NCI-H1930 (cell line): ENCODE results near the gene XIRP2.
A peak's percentile ranks its signal among the peaks of the same experiment; 100 is the strongest.
"Not testable (repeated sequence)": the region's sequence is repeated elsewhere in the genome, so short reads cannot be mapped to it uniquely, and the experiment has no call there.

ENCODE experiments used
- DNase-seq, 2 experiments: peaks; one replicate each; lab custom pipeline; 2025; lab: John Stamatoyannopoulos, UW

The XIRP2 gene

GRCh38 chr2:167196461-167197252 is 308.4 kb downstream of the XIRP2 start:
- DNase-seq, result no peak

DNA sequence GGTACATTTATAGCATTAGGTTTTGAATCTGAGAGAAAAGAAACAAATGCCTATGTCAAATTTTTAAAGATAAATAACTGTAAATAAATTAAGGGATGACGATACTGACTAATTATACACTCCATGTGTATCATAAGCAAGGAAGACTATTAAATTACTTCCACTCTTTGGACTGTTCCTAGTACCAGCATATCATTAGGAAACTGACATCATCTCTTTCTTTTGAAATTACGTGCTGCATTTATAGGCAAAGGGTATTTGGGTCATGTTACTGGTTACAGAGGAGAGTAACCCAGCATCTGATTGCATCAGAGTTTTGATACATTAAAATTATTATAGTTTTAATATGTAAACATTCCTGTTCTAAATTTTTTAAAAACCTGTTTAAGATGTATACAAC is 309.7 kb downstream of the XIRP2 start:
- DNase-seq, result no peak

DNA sequence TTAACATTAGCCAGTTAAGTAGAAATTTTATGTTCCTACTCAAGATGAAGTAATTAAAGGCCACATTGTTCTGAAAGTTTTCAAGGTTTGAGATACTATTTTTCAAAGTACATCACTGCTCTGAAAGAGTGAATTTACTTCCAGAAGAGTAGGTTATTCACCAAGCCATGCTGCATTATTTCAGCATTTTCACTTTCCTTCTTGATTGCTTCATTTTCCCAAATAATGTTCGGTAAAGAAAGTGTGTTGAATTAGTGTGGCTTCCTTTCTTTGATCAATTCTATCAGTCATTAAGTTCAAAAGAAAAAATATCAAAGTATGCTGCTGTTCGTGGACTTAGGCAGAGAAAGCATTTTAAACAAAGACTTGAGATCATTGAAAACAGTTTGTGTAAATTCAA is 310.3 kb downstream of the XIRP2 start:
- DNase-seq, result no peak

GRCh38 chr2:167200019-167200418 is 311.7 kb downstream of the XIRP2 start:
- DNase-seq, result no peak

DNA sequence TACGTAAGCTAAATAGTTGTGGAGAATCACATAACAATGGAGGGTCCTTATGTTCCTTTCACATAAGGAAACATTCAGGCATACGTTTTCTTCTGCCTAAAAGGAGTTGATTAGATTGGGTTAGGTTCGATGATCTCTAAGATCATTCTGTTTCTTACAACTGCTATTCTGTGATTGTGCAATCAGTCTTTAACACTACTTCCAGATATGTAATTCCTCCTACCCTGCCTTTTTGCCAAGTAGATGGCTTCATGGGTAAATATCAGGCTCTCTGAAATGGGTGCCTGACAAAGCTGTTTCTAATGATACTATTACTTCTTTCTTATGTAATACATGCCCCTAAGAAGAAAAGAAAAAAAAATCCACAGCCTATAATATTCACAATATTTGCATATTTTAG is 321.5 kb downstream of the XIRP2 start:
- no peak for DNase-seq

GRCh38 chr2:167212014-167212648 is 323.9 kb downstream of the XIRP2 start:
- peak in 1 of 2 experiments; percentile 2 for DNase-seq

GRCh38 chr2:167215595-167215994 is 327.3 kb downstream of the XIRP2 start:
- no peak for DNase-seq

DNA sequence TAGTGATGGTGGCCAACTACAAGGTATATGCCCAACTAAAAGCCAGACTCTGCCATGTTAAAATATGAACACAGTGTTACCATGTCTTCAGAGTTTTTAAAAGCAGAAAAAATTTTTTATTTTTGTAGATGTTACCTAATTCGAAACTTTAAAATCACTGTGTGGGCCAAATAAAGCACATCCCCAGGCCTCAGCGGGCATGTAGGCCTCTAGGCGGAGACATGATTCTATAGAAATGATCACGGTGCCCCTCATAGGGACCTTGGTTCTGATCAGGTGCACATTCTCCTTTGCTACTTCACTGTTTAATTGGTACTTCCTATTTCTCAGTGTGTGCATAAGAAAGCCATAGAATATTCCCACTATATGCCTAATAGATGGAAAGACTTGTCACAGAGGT is 349.2 kb downstream of the XIRP2 start:
- no peak for DNase-seq

GRCh38 chr2:167240671-167241070 is 352.4 kb downstream of the XIRP2 start:
- DNase-seq, result no peak

DNA sequence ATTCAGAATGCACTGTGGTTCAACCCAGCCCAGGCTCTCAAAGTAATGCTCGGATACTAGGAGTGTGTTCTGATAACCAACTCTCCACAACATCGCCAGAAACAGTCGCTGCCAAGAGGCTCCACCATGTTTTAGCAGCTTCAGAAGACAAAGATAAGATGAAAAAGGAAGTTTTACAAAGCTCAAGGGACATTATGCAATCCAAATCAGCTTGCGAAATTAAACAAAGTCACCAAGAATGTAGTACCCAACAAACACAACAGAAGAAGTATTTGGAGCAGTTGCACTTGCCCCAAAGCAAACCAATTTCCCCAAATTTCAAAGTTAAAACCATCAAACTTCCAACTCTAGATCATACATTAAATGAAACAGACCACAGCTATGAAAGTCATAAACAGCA is 360.9 kb downstream of the XIRP2 start:
- no peak for DNase-seq

GRCh38 chr2:167253025-167253424 is 364.7 kb downstream of the XIRP2 start:
- no peak for DNase-seq

DNA sequence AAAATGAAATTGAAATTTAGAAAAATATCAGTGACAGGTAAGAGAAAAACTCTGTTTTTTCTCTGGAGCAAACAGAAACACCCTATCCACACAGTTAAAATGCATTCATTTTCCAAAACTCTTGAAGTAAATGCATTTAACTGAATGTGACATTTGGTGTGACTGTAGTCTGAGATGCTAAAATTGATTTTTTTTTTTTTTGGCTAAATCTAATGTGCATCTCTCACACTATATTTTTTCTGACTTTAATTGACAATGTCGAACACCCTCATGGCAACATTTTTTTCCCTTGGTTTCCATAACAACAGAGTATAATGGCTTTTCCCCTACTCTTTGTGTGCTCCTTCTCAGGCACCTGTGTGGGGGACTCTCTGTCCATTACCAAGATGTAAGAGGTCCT is 366.4 kb downstream of the XIRP2 start:
- DNase-seq, result no peak

- DNase-seq, result no peak
Measured at GRCh38 chr2:167258712-167259111, 370.4 kb downstream of the XIRP2 start.

DNA sequence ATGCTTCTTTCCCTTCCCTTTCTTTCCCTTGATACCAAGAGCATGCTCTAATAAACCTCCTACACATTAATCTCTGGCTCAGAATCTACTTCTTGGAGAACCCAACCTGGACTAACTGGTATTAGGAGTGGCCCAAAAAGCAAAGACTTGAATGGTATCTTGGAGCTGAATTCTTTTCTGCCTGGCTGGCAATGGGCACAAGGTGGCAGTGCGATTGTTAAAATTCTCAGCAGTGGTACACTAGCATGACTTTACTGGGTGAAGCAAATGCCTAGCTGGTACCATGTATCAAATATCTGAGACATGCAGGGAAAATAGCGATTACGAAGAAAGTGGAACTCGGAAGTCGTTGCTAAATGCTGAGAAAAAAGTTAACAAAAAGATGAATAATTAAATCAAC is 376.1 kb downstream of the XIRP2 start:
- DNase-seq, result peak in 1 of 2 experiments; percentile 8

GRCh38 chr2:167265004-167265403 is 376.7 kb downstream of the XIRP2 start:
- no peak for DNase-seq

GRCh38 chr2:167265722-167266121 is 377.4 kb downstream of the XIRP2 start:
- no peak for DNase-seq

GRCh38 chr2:167268245-167268644 is 380.0 kb downstream of the XIRP2 start:
- DNase-seq, result not testable (repeated sequence)

DNA sequence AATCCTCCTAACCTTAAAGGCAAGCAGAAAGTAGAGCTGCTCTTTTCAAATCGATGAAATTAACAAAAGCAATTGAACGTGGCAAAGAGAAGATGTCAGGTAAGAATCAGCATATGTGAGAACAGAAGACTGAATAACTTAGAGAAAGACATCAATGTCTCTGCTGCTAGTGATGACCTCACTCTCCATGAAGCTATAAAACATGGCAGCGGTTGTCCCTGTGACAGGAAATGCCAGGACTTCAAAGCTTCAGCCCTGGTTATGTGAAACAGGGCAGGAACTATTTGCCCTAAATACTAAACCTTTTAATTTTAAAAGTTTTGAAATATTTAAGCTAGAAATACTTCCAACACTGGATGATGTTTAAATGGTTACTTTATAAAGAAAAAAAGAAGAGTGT is 383.7 kb downstream of the XIRP2 start:
- DNase-seq, result no peak

DNA sequence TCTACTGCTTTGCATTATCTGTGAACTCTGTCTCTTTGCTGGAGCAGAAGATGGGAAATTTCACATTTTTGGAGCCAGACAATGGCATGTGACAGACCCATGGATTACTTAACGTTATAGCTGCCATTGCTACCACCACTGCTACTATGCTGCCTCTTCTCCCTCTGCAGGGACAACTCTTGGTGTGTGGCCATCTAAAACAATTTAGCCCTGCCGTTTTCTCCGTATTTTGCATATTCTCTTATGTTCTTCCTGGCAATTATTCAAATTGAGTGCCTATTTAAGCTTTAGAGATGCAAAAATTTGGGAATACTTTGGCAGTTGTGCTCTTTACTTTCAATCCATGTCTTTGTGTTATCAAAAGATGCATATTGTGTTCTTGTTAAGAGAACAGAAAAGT is 386.8 kb downstream of the XIRP2 start:
- DNase-seq, result no peak

- DNase-seq, result no peak
Measured at GRCh38 chr2:167279810-167280209, 391.5 kb downstream of the XIRP2 start.

- DNase-seq, result no peak
Measured at GRCh38 chr2:167287212-167287611, 398.9 kb downstream of the XIRP2 start.

- DNase-seq, result no peak
Measured at GRCh38 chr2:167289651-167290410, 401.6 kb downstream of the XIRP2 start.
